GM23338 (cell line): ENCODE data around the gene PLEKHA7.

Experiments
- CREB1 ChIP-seq: fragments of 250-450 bp; sonication (Bioruptor Pico); IDR thresholded peaks from 2 replicates; pipeline ENCODE4 v1.5.0; 2020; ENCODE audit warnings: low read depth, mild to moderate bottlenecking, moderate library complexity
- EZH2 ChIP-seq: fragments of 200-600 bp; sonication (generic); IDR thresholded peaks from one replicate; pipeline ENCODE4 v1.8.0; 2017; ENCODE audit warnings: antibody characterized with exemption, mild to moderate bottlenecking, low read depth; ENCODE audit not compliant: unreplicated experiment
- EZH2phosphoT487 ChIP-seq: fragments of 200-600 bp; sonication (generic); IDR thresholded peaks from one replicate; pipeline ENCODE4 v1.8.1; 2018; ENCODE audit warnings: antibody characterized with exemption; ENCODE audit not compliant: unreplicated experiment
- JUNB ChIP-seq: IDR thresholded peaks from one replicate; pipeline ENCODE4 v1.6.1; 2016; ENCODE audit warnings: antibody characterized with exemption; ENCODE audit not compliant: unreplicated experiment
- POLR2AphosphoS5 ChIP-seq: IDR thresholded peaks from 2 replicates; pipeline ENCODE4 v1.6.1; 2016; ENCODE audit warnings: antibody characterized with exemption, low read depth
- ZNF114 ChIP-seq: fragments of 250-450 bp; sonication (Bioruptor Pico); IDR thresholded peaks from 2 replicates; pipeline ENCODE4 v1.5.0; 2020; ENCODE audit warnings: mild to moderate bottlenecking, moderate library complexity
- ZNF331 ChIP-seq: fragments of 250-450 bp; sonication (Bioruptor Pico); IDR thresholded peaks from 2 replicates; pipeline ENCODE4 v1.5.0; 2020; ENCODE audit warnings: low read depth, mild to moderate bottlenecking, moderate library complexity
- TF ChIP-seq, protein P1 (sequence below), 2 experiments: fragments of 200-600 bp in 1 of 2; sonication (generic) in 1 of 2; conservative IDR thresholded peaks; 2 replicates each; pipeline versions ENCODE4 v1.5.1 to v1.6.1; 2016 to 2017; ENCODE audit warnings: antibody characterized with exemption in 2 of 2, low read depth in 2 of 2, mild to moderate bottlenecking in 2 of 2, moderate library complexity in 1 of 2
- TF ChIP-seq, protein P2 (sequence below): IDR thresholded peaks from one replicate; pipeline ENCODE4 v1.6.1; 2018; ENCODE audit warnings: antibody characterized with exemption; ENCODE audit not compliant: unreplicated experiment
- TF ChIP-seq, protein P3 (sequence below): IDR thresholded peaks from 2 replicates; pipeline ENCODE4 v1.6.1; 2016; ENCODE audit warnings: antibody characterized with exemption

DNA sequence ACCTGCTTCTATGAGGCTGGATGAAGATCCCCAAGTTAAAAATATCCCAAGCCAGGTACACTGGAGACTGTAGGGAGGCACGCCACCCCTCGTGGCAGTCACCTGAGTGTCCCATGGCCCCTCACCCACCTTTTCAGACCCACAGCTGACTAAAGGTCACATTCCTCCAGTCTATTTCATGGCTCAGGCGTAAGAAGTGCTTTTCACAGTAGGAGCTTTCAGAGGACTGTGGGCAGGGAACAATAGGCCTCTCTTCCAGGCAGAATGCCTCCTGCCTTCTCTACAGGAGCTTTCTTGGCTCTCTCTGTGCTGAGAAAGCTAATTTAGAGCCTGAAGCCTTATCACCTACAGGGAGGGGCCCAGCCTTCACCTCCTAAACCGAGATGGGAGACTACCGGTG is 201.9 kb downstream of the PLEKHA7 start:
- TF ChIP-seq EZH2 (no peak), POLR2AphosphoS5 (no peak), EZH2phosphoT487 (no peak), CREB1 (no peak), ZNF331 (no peak), ZNF114 (CRISPR knock-in tag) (no peak), JUNB (no peak)
- TF ChIP-seq, protein P1, sequence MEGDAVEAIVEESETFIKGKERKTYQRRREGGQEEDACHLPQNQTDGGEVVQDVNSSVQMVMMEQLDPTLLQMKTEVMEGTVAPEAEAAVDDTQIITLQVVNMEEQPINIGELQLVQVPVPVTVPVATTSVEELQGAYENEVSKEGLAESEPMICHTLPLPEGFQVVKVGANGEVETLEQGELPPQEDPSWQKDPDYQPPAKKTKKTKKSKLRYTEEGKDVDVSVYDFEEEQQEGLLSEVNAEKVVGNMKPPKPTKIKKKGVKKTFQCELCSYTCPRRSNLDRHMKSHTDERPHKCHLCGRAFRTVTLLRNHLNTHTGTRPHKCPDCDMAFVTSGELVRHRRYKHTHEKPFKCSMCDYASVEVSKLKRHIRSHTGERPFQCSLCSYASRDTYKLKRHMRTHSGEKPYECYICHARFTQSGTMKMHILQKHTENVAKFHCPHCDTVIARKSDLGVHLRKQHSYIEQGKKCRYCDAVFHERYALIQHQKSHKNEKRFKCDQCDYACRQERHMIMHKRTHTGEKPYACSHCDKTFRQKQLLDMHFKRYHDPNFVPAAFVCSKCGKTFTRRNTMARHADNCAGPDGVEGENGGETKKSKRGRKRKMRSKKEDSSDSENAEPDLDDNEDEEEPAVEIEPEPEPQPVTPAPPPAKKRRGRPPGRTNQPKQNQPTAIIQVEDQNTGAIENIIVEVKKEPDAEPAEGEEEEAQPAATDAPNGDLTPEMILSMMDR (conservative IDR thresholded peaks at IDR 0.05; ENCODE audit: low read depth in 2 of 2), result no peak
- TF ChIP-seq, protein P2, sequence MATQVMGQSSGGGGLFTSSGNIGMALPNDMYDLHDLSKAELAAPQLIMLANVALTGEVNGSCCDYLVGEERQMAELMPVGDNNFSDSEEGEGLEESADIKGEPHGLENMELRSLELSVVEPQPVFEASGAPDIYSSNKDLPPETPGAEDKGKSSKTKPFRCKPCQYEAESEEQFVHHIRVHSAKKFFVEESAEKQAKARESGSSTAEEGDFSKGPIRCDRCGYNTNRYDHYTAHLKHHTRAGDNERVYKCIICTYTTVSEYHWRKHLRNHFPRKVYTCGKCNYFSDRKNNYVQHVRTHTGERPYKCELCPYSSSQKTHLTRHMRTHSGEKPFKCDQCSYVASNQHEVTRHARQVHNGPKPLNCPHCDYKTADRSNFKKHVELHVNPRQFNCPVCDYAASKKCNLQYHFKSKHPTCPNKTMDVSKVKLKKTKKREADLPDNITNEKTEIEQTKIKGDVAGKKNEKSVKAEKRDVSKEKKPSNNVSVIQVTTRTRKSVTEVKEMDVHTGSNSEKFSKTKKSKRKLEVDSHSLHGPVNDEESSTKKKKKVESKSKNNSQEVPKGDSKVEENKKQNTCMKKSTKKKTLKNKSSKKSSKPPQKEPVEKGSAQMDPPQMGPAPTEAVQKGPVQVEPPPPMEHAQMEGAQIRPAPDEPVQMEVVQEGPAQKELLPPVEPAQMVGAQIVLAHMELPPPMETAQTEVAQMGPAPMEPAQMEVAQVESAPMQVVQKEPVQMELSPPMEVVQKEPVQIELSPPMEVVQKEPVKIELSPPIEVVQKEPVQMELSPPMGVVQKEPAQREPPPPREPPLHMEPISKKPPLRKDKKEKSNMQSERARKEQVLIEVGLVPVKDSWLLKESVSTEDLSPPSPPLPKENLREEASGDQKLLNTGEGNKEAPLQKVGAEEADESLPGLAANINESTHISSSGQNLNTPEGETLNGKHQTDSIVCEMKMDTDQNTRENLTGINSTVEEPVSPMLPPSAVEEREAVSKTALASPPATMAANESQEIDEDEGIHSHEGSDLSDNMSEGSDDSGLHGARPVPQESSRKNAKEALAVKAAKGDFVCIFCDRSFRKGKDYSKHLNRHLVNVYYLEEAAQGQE, result no peak
- TF ChIP-seq, protein P3, sequence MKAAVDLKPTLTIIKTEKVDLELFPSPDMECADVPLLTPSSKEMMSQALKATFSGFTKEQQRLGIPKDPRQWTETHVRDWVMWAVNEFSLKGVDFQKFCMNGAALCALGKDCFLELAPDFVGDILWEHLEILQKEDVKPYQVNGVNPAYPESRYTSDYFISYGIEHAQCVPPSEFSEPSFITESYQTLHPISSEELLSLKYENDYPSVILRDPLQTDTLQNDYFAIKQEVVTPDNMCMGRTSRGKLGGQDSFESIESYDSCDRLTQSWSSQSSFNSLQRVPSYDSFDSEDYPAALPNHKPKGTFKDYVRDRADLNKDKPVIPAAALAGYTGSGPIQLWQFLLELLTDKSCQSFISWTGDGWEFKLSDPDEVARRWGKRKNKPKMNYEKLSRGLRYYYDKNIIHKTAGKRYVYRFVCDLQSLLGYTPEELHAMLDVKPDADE, result no peak
